8988T (cell line): ENCODE measurements around the gene SPATA7.
"Not testable (repeated sequence)": the region's sequence is repeated elsewhere in the genome, so short reads cannot be mapped to it uniquely, and the experiment has no call there.

Experiments
- DNase-seq: peaks from one replicate; pipeline ENCODE4 v3.0.0; 2011

Gene SPATA7

DNA sequence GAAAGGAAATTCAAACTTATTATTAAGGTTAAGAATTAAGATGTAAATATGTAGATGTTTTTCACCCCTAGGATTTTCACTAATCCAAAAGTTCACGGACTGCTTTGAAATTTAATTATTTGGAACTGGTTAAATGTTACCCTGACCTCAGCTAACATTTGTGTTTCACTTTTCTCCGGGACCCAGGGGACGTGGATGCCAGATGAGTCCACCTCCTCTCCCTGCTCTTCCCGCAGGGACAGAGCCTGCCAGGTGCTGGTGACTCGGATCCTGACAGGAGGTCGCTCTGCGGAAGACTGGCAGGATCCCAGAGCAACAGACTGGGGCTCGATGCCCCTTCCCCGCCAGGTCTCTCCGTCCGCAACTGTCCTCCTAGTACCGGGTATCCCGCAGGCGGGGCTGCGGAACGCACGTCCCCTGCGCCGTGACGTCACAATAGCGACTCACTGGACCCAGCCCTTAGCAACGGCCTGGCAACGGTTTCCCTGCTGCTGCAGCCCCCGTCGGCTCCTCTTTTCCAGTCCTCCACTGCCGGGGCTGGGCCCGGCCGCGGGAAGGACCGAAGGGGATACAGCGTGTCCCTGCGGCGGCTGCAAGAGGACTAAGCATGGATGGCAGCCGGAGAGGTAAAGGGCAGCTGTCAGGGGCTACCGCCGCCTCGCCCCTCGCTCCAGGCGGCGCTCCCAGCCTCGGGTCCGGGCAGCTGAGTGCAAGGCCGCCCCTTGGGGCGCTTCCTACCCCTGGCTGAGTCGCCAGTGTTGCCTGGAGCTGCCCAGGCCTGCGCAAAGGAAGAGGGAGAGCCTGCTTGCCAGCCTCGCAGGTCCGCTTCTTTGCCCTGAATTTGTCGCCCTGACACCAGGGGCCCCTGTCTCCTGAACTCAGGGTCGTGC is at the start of gene SPATA7:
Gene SPATA7, plus strand, starts transcription at position 446 of the 890 bp plus-strand sequence. Its CDS starts 162 bp downstream, at position 608.
- peak; percentile 43 for DNase-seq

GRCh38 chr14:88340357-88340756 is 45.1 kb upstream of the SPATA7 start:
- no peak for DNase-seq

- DNase-seq: no peak
Measured at GRCh38 chr14:88342980-88343379, 42.5 kb upstream of the SPATA7 start.

DNA sequence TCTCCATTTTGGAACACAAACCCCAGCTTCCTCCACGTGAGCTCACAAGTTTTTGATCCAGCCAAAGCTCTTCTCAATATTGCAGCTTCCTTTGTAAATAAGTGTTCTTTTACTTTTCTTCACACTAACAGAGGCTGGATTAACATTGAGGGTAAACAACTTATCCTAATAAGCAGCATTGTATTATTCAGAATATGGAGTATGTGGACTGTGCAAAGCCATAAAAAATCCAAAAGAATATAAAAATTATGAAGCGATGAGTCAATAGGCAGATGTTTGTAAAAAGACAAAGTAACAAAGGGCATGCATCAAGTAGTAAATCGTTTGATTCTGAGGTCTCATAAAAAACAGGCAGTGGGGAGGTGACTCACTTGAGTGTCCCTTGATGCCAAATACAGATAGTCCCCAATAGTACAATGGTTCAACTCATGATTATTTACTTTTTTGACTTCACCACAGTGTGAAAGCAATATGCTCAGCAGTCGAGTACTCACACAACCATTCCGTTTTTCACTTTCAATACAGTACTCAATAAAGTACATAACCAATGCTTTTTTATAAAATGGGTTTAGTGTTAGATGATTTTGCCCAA is 39.3 kb upstream of the SPATA7 start:
- DNase-seq: no peak

GRCh38 chr14:88348546-88348945 is 36.9 kb upstream of the SPATA7 start:
- no peak for DNase-seq

DNA sequence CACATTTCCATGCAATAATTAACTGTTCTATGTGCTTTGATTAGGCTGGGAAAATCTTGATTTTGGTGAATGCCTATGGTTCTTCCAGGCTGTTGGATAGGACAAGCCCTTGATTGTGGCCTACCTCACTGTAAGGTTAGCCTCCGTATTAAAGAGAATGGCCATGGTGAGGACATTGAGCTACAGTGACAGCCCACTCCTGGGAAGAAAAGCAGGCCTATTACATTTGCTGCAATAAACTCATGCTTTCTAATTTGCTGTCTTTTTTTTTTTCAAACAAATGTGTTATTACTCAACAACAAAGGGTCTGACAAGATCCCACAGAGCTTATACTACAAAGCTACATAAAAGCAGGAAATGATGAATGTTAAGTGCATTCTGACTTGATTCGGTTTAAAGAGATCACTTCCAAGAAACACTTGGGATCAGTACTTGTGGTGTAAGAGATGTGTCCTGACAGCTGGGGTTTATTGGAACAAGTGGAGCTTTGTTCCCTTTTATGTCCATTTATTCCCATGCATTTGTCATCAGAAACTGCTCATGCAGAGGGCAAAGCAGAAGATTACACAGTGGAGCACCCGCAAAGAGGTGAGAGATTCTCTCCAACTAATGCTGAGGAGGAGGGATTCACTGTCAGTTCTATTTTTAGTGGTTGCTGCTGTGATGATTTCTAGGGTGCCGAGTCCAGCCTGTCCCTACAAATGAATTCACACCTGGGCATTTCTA is 33.3 kb upstream of the SPATA7 start:
- no peak for DNase-seq

DNA sequence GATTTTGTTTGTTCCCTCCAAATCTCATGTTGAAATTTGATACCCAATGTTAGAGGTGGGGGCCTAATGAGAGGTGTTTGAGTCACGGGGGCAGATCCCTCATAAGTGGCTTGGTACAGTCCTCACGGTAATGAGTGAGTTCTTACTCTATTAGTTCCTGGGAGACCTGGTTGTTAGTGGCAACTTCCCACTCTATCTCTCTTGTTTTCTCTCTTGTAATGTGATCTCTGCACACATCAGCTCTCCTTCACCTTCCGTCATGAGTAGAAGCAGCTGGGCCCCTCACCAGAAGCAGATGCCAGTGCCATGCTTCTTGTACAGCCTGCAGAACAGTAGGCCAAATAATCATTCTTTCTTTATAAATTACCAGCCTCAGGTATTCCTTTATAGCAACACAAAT is 32.8 kb upstream of the SPATA7 start:
- DNase-seq: no peak

DNA sequence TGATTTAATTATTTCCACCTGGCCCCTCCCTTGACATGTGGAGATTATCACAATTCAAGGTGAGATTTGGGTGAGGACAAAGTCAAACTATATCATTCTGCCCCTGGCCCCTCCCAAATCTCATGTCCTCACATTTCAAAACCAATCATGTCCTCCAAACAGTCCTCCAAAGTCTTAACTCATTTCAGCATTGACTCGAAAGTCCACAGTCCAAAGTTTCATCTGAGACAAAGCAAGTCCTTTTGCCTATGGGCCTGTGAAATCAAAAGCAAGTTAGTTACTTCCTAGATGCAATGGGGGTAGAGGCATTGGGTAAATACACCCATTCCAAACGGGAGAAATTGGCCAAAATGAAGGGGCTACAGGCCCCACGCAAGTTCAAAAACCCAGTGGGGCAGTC is 31.1 kb upstream of the SPATA7 start:
- no peak for DNase-seq

DNA sequence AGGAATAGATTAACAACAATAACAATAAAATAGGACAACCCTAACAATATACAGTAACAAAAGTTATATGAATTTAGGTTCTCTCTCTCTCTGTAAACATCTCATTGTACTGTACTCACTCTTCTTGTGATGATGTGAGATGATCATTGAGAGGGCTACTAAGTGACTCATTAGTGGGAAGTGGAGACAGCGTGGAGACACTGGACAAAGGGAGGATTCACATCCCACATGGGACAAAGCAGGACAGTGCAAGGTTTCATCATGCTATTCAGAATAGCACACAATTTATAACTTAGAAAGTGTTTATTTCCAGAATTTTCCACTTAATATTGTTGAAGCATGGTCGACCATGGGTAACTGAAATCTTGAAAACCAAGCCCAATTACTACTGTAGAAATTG is 26.0 kb upstream of the SPATA7 start:
- DNase-seq: no peak

DNA sequence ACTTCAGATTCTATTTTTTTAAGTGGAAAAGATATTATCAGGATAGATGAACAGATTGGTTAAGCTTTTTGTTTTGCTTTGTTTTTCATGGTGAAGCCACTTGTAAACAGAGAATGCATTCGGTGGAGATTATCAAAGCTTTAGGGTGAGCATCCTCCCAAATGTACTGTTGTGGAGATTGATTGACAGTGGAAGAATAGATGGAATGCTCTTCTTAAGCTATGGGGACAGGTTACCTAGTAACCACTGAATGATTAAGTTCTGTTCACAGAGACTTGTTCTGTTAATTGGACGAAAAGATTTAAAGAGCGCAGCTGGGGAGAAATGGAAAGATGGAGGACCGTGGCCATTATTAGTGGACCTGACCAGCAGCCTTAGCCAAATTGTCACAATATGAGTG is 21.8 kb upstream of the SPATA7 start:
- DNase-seq: no peak

- no peak for DNase-seq
Measured at GRCh38 chr14:88364710-88365413, 20.6 kb upstream of the SPATA7 start.

DNA sequence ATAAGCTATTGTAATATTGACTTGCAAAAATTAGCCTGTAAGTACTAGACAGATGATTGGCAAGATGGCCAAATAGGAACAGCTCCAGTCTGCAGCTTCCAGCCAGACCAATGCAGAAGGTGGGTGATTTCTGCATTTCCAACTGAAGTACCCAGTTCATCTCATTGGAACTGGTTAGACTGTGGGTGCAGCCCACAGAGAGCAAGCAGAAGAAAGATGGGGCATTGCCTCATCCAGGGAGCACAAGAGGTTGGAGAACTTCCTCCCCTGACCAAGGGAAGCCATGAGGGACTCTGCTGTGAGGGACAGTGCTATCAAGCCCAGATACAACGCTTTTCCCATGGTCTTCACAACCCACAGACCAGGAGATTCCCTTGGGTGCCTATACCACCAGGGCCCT is 16.0 kb upstream of the SPATA7 start:
- no peak for DNase-seq

GRCh38 chr14:88379706-88380343 is 5.6 kb upstream of the SPATA7 start:
- DNase-seq: no peak

GRCh38 chr14:88380405-88380804 is 5.1 kb upstream of the SPATA7 start:
- no peak for DNase-seq

GRCh38 chr14:88381634-88382033 is 3.8 kb upstream of the SPATA7 start:
- DNase-seq: not testable (repeated sequence)

GRCh38 chr14:88384718-88385117 is 739 bp upstream of the SPATA7 start:
- no peak for DNase-seq

DNA sequence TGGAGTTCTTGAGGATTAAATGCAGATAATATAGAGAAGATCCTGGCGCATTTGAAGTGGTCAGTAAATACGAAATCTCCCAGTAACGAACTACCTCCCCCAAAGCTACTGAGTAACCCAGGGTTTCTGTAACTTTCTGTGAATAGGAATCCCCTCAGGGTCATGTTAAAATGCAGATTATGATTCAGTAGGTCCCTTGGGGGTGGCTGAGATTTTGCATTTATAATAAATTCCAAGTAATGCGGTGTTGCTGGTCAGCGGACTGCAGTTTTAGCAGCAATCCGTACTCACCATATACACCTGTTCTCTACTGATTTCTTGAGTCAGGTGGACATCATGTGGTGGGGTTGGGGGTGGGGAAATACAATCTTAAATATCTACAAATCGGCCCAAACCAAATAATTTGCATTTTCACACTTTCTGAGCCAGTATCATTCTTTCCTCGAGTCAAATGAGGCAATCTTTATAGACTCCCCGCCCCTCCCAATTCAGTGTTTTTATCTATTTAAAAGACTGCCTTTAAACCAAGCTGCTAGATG is 868 bp downstream of the SPATA7 start:
- DNase-seq: no peak

DNA sequence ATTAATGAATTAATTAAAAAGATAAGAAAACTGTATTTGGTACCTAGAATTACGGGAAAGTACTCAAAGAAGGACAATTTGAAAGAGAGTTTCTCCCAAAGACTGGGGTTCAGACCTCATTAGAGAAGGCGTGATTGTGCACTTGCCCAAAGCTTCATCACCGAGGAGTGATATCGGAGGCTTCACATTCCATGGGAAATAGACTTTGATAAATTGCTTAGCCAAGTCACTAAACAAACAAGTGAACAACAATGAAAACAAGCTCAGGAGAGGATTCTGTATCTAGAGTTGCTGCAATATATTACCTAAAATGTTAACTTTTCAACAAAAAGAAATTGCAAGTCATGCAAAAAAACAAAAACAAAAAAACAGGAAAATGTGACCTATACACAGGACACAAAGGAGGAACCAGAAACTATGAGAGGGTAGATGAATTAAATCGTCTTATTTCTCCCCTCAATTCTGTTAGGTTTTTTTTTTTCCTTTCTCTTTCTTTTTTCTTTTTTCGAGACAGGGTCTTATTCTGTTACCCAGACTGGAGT is 3.4 kb downstream of the SPATA7 start:
- DNase-seq: no peak

DNA sequence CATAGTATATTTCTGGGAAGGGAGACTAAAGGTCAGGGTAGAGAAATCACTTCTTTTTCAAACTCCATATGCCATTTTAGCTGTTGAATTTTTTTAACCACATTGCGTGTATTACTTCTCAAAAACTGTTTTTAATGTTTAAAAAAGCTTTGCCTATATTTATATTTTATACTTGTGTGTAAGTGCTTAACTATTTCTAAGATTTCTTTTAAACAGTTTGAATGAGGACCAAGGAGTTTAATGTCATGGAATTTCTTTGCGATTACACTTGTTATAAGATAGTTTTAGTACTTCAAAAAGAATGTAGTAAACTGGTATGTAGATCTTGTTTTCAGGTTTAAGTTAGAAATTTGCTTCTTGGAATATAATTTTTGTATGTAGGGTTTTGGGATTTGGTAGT is 7.2 kb downstream of the SPATA7 start:
- DNase-seq: no peak

- no peak for DNase-seq
Measured at GRCh38 chr14:88411039-88411438, 25.6 kb downstream of the SPATA7 start.

GRCh38 chr14:88417594-88417993 is 32.1 kb downstream of the SPATA7 start:
- DNase-seq: no peak

DNA sequence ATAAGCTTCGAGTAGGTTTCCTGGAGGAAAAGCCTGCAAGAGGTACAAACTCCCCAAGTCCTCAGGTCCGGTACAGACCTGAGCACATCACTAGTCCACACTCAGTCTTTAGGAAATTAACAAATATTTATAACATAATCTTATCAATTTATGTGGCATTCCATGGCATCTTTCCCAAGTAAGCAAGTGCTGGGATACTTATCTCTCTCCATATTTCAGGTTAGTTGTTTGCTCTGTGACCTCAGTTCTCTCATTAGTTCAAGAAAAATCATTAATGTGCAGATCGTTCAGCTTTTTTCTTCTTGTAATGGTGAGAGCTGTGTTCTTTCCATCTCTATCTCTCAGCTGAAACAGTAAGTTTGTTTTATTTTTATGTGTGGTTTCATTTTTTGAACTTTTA is 34.7 kb downstream of the SPATA7 start:
- DNase-seq: no peak
